ENCODE measurements around the gene SEL1L3. TPM values are rescaled to one million over a fixed set of nuclear protein-coding genes. Genes with fewer than 3 reads are reported as not detected.

The SEL1L3 gene
- total RNA-seq, 6 experiments from 2014 or later = 5.0 to 33.6 (median 13.3) TPM

- intact Hi-C loops (cut with DNase I) = no loop called here
- TF ChIP-seq POLR2A (IDR thresholded peaks at IDR 0.05) = no peak
- TF ChIP-seq CTCF (IDR thresholded peaks at IDR 0.05) = no peak
- 91% methylated on average over 2 of the region's 4 CpGs for WGBS (ENCODE audit: insufficient coverage, low coverage, low lambda C conversion rate, missing lambda C conversion rate)
- Histone ChIP-seq H3K27ac (no peak overlapping the region), H3K36me3 (no peaks in the 10 kb centered on the region), H3K27me3 (no peaks in the 10 kb centered on the region), H3K4me1 (no peaks in the 10 kb centered on the region), H3K9me3 (no peaks in the 10 kb centered on the region), H3K4me3 (no peak overlapping the region)
- DNase-seq = no peak
- ATAC-seq = no peak
Measured at GRCh38 chr4:25779021-25779420, 83.8 kb downstream of the SEL1L3 start.

- TF ChIP-seq POLR2A (IDR thresholded peaks at IDR 0.05) = no peak
- TF ChIP-seq CTCF (IDR thresholded peaks at IDR 0.05) = no peak
- Histone ChIP-seq H3K4me1 (no peaks in the 10 kb centered on the region), H3K9me3 (no peaks in the 10 kb centered on the region), H3K27me3 (no peaks in the 10 kb centered on the region), H3K4me3 (no peak overlapping the region), H3K36me3 (no peaks in the 10 kb centered on the region), H3K27ac (no peak overlapping the region)
- intact Hi-C loops (cut with DNase I) = no loop called here
- ATAC-seq (no peak), DNase-seq (no peak)
Measured at GRCh38 chr4:25776795-25777194, 86.0 kb downstream of the SEL1L3 start.

GRCh38 chr4:25775166-25775565 is 87.6 kb downstream of the SEL1L3 start:
- H3K27ac ChIP-seq = no peak overlapping the region
- no peak overlapping the region for H3K4me3 ChIP-seq
- H3K27me3 ChIP-seq = no peaks in the 10 kb centered on the region
- no peaks in the 10 kb centered on the region for H3K36me3 ChIP-seq
- WGBS (ENCODE audit: insufficient coverage, low coverage, low lambda C conversion rate, missing lambda C conversion rate) = 85% methylated on average over 2 of the region's 2 CpGs
- no peaks in the 10 kb centered on the region for H3K4me1 ChIP-seq
- no peak for DNase-seq
- intact Hi-C loops (cut with DNase I) = no loop called here
- ATAC-seq = no peak
- no peak for TF ChIP-seq CTCF (IDR thresholded peaks at IDR 0.05)
- TF ChIP-seq POLR2A (IDR thresholded peaks at IDR 0.05) = no peak
- H3K9me3 ChIP-seq = no peaks in the 10 kb centered on the region

- TF ChIP-seq CTCF (IDR thresholded peaks at IDR 0.05) = no peak
- no peak for TF ChIP-seq POLR2A (IDR thresholded peaks at IDR 0.05)
- intact Hi-C loops (cut with DNase I) = no loop called here
- Histone ChIP-seq H3K27me3 (no peaks in the 10 kb centered on the region), H3K27ac (no peak overlapping the region), H3K36me3 (no peaks in the 10 kb centered on the region), H3K4me1 (no peaks in the 10 kb centered on the region), H3K4me3 (no peak overlapping the region), H3K9me3 (no peaks in the 10 kb centered on the region)
- DNase-seq (no peak), ATAC-seq (no peak)
- WGBS (ENCODE audit: insufficient coverage, low coverage, low lambda C conversion rate, missing lambda C conversion rate) = 97% methylated on average over 4 of the region's 4 CpGs
Measured at GRCh38 chr4:25773358-25773757, 89.4 kb downstream of the SEL1L3 start.

- Histone ChIP-seq H3K27ac (no peak overlapping the region), H3K9me3 (no peaks in the 10 kb centered on the region), H3K4me1 (no peaks in the 10 kb centered on the region), H3K36me3 (peaks cover 0 to 1% (median 0%) of the 10 kb centered on the region in 4 donors), H3K4me3 (no peak overlapping the region), H3K27me3 (no peaks in the 10 kb centered on the region)
- WGBS (ENCODE audit: insufficient coverage, low coverage, low lambda C conversion rate, missing lambda C conversion rate) = 69% methylated on average over 4 of the region's 4 CpGs
- intact Hi-C loops (cut with DNase I) = no loop called here
- DNase-seq (no peak), ATAC-seq (no peak)
- TF ChIP-seq CTCF (IDR thresholded peaks at IDR 0.05) (no peak), POLR2A (IDR thresholded peaks at IDR 0.05) (no peak)
Measured at GRCh38 chr4:25771672-25772071, 91.1 kb downstream of the SEL1L3 start.
